Parathyroid adenoma (tissue), 2 donors: ENCODE results near the gene MDGA2.
"Not testable (repeated sequence)": the region's sequence is repeated elsewhere in the genome, so short reads cannot be mapped to it uniquely, and the experiment has no call there.

Experiments used
- H2AFZ ChIP-seq: fragments of 300-600 bp; sonication (generic); one replicate; pipeline ENCODE4 v1.7.0; 2017; ENCODE audit warnings: antibody characterized with exemption, mild to moderate bottlenecking
- H3K27ac ChIP-seq: fragments of 300-600 bp; sonication (generic); one replicate; pipeline ENCODE4 v1.7.0; 2017
- H3K27me3 ChIP-seq: fragments of 300-600 bp; sonication (generic); one replicate; pipeline ENCODE4 v1.7.0; 2017; ENCODE audit warnings: low read length; ENCODE audit not compliant: control insufficient read depth, insufficient read depth
- H3K36me3 ChIP-seq: fragments of 300-600 bp; sonication (generic); one replicate; pipeline ENCODE4 v1.7.0; 2017; ENCODE audit warnings: low read length; ENCODE audit not compliant: control insufficient read depth, insufficient read depth
- H3K4me1 ChIP-seq: fragments of 300-600 bp; sonication (generic); one replicate; pipeline ENCODE4 v1.7.0; 2017; ENCODE audit warnings: control low read depth
- H3K4me2 ChIP-seq: fragments of 300-600 bp; sonication (generic); one replicate; pipeline ENCODE4 v1.7.0; 2017; ENCODE audit warnings: low read length
- H3K4me3 ChIP-seq: fragments of 300-600 bp; sonication (generic); one replicate; pipeline ENCODE4 v1.7.0; 2017; ENCODE audit warnings: low read depth, low read length
- H3K79me2 ChIP-seq: fragments of 300-600 bp; sonication (generic); one replicate; pipeline ENCODE4 v1.7.0; 2017; ENCODE audit warnings: control low read depth
- H3K9ac ChIP-seq: fragments of 300-600 bp; sonication (generic); one replicate; pipeline ENCODE4 v1.7.0; 2017; ENCODE audit warnings: mild to moderate bottlenecking
- H3K9me3 ChIP-seq: fragments of 300-600 bp; sonication (generic); one replicate; pipeline ENCODE4 v1.7.0; 2017; ENCODE audit warnings: low read length; ENCODE audit not compliant: control insufficient read depth
- CTCF ChIP-seq: fragments of 300-600 bp; sonication (generic); IDR thresholded peaks from one replicate; pipeline ENCODE4 v1.7.0; 2017; ENCODE audit warnings: antibody characterized with exemption, mild to moderate bottlenecking
- donor health status: primary hyperparathyroidism.

Gene MDGA2

GRCh38 chr14:46951103-46951502 lies 724.3 kb downstream of the MDGA2 start:
- H3K27ac ChIP-seq = no peak overlapping the region
- no peaks in the 10 kb centered on the region for H3K79me2 ChIP-seq
- no peaks in the 10 kb centered on the region for H3K4me1 ChIP-seq
- no peak overlapping the region for H3K4me2 ChIP-seq
- H2AFZ ChIP-seq = no peak overlapping the region
- H3K36me3 ChIP-seq = no peaks in the 10 kb centered on the region
- H3K27me3 ChIP-seq = no peaks in the 10 kb centered on the region
- H3K9ac ChIP-seq = no peak overlapping the region
- no peak overlapping the region for H3K4me3 ChIP-seq
- H3K9me3 ChIP-seq = no peaks in the 10 kb centered on the region
- TF ChIP-seq CTCF = no peak

- no peak overlapping the region for H3K27ac ChIP-seq
- H2AFZ ChIP-seq = no peak overlapping the region
- H3K4me2 ChIP-seq = no peak overlapping the region
- H3K36me3 ChIP-seq = no peaks in the 10 kb centered on the region
- no peaks in the 10 kb centered on the region for H3K27me3 ChIP-seq
- no peaks in the 10 kb centered on the region for H3K79me2 ChIP-seq
- TF ChIP-seq CTCF = no peak
- H3K9ac ChIP-seq = no peak overlapping the region
- no peak overlapping the region for H3K4me3 ChIP-seq
- H3K4me1 ChIP-seq = no peaks in the 10 kb centered on the region
- H3K9me3 ChIP-seq = no peaks in the 10 kb centered on the region
Measured at GRCh38 chr14:46940611-46941010, 734.8 kb downstream of the MDGA2 start.

GRCh38 chr14:46920542-46920941 lies 754.9 kb downstream of the MDGA2 start:
- Histone ChIP-seq H3K4me2 (no peak overlapping the region), H3K36me3 (no peaks in the 10 kb centered on the region), H3K27me3 (no peaks in the 10 kb centered on the region), H3K4me1 (no peaks in the 10 kb centered on the region), H3K4me3 (no peak overlapping the region), H3K9ac (no peak overlapping the region), H2AFZ (no peak overlapping the region), H3K79me2 (no peaks in the 10 kb centered on the region), H3K9me3 (no peaks in the 10 kb centered on the region), H3K27ac (no peak overlapping the region)
- TF ChIP-seq CTCF = no peak

- not testable (repeated sequence) for H3K9ac ChIP-seq, H3K4me1 ChIP-seq, H3K79me2 ChIP-seq, H3K4me3 ChIP-seq, H3K4me2 ChIP-seq, H2AFZ ChIP-seq, H3K27me3 ChIP-seq, H3K27ac ChIP-seq, H3K36me3 ChIP-seq, H3K9me3 ChIP-seq
Measured at GRCh38 chr14:46915539-46915938, 759.9 kb downstream of the MDGA2 start.

DNA sequence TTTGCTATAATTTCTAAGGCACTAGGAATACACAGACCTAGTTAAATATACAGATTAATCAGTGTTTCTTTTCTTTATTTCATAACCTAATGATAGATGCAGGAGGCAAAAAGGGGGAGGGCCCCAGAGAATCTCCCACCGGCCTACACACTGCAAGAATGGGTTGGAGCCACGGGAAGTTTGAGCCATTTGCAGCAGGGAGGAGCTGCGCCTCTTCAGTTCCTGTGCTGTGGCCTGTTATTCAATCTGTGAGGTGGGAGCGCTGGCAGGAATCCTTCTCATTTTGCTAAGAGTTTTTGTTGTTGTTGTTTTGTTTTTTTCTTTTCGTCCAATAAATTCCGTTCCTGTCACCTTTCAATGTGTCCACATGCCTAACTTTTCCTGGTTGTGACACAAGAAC lies 772.6 kb downstream of the MDGA2 start:
- Histone ChIP-seq H3K36me3 (no peaks in the 10 kb centered on the region), H3K9ac (no peak overlapping the region), H3K27me3 (no peaks in the 10 kb centered on the region), H3K4me2 (no peak overlapping the region), H3K4me1 (no peaks in the 10 kb centered on the region), H3K79me2 (no peaks in the 10 kb centered on the region), H2AFZ (no peak overlapping the region), H3K9me3 (no peaks in the 10 kb centered on the region), H3K4me3 (no peak overlapping the region), H3K27ac (no peak overlapping the region)
- no peak for TF ChIP-seq CTCF
